ENCODE data around the gene LACTBL1. TPM values are rescaled to one million over a fixed set of nuclear protein-coding genes. Genes with fewer than 3 reads are reported as not detected.

Gene LACTBL1
- total and polyA plus RNA-seq, 2 of the 4 experiments (the other 2 are of a cell fraction), result not detected

DNA sequence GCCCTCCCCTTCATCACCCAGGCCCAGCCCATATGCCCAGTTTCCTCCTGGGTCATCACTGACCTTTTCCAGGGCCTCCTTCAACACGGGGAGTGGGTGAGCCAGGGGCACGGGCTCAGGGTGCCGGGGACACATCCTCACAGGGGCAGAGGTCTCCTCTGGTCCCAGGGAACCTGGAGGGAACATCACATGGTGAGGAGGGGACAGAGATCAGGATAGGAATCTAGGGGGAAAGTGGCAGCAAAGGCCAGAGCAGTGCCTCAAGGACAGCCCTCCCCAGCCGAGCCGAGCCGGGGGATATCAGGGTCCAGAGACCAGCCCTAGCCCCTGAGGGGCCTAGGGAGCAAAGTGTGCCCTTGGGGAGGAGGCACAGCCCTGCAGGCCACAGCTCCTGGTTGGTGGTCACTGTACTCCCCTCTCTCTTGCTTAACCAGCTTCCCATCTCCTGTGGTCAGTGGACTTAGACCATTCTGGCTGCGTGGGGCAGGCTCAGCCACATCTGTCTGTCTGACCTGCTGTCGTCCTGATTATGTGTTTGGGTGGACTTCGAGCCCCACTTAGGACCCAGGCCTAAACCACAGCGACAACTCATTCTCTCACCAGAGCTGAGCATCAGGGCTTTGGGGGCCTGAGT is 9.5 kb downstream of the LACTBL1 start:
- peaks cover 40% of the 10 kb centered on the region for H3K27me3 ChIP-seq (ENCODE audit: control insufficient read depth, insufficient read depth, low read length)
- H3K18ac ChIP-seq (ENCODE audit: low read depth, low read length), result no peak overlapping the region
- DNase-seq, result no peak
- no peak overlapping the region for H3K4ac ChIP-seq (ENCODE audit: low read depth, low read length)
- no TSS peak for BruUV-seq (replicated peaks)
- no peak overlapping the region for H3K56ac ChIP-seq (ENCODE audit: extremely low read depth, insufficient read depth, low read length)
- no peak overlapping the region for H3K27ac ChIP-seq (ENCODE audit: insufficient read depth, low read length)
- dilution Hi-C loops (cut with HindIII; ENCODE audit: low sequenced_read_pairs, unreplicated experiment), result no loop called here
- H3K4me2 ChIP-seq (ENCODE audit: low read depth, low read length), result no peak overlapping the region
- in situ Hi-C loops (cut with MboI; ENCODE audit: low sequenced_read_pairs), result no loop called here
- no peak overlapping the region for H3K4me3 ChIP-seq (ENCODE audit: insufficient read depth, low read depth, low read length)
- CTCF ChIA-PET, result no interaction called here
- H3K9me3 ChIP-seq (ENCODE audit: control insufficient read depth, insufficient read depth, low read length), result peaks cover 8% of the 10 kb centered on the region
- H2BK15ac ChIP-seq (ENCODE audit: low read depth, low read length), result no peak overlapping the region
- no peaks in the 10 kb centered on the region for H3K4me1 ChIP-seq (ENCODE audit: control insufficient read depth, insufficient read depth, low read length)
- no peak overlapping the region for H3K23ac ChIP-seq (ENCODE audit: low read depth, low read length)
- no peak overlapping the region for H2BK5ac ChIP-seq (ENCODE audit: low read depth, low read length, poor library complexity, severe bottlenecking)
- no peak overlapping the region for H4K5ac ChIP-seq (ENCODE audit: low read depth, low read length)
- no peaks in the 10 kb centered on the region for H4K20me1 ChIP-seq (ENCODE audit: insufficient read depth, low read length)
- TF ChIP-seq SMC3 (IDR thresholded peaks at IDR 0.05; ENCODE audit: low read depth, low read length) (no peak), CHD1 (IDR thresholded peaks at IDR 0.05; ENCODE audit: low read depth, low read length) (no peak), MAZ (IDR thresholded peaks at IDR 0.05; ENCODE audit: borderline replicate concordance, low read depth, low read length) (no peak), FOS (IDR thresholded peaks at IDR 0.05; ENCODE audit: low read depth, low read length) (no peak), ELK1 (IDR thresholded peaks at IDR 0.05; ENCODE audit: borderline replicate concordance, low read depth, low read length) (no peak), BHLHE40 (IDR thresholded peaks at IDR 0.05; ENCODE audit: low read depth, low read length) (no peak), NFE2L2 (IDR thresholded peaks at IDR 0.05; ENCODE audit: low read depth, low read length) (no peak), RAD21 (IDR thresholded peaks at IDR 0.05; ENCODE audit: low read length) (no peak)
- TF ChIP-seq, protein P1, sequence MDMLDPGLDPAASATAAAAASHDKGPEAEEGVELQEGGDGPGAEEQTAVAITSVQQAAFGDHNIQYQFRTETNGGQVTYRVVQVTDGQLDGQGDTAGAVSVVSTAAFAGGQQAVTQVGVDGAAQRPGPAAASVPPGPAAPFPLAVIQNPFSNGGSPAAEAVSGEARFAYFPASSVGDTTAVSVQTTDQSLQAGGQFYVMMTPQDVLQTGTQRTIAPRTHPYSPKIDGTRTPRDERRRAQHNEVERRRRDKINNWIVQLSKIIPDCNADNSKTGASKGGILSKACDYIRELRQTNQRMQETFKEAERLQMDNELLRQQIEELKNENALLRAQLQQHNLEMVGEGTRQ (IDR thresholded peaks at IDR 0.05; ENCODE audit: low read depth, low read length), result no peak
- ATAC-seq (ENCODE audit: low read depth), result no peak
- H3K14ac ChIP-seq (replicated peaks; ENCODE audit: low read depth, low read length), result no peak overlapping the region
- H2BK20ac ChIP-seq (ENCODE audit: low read depth, low read length), result no peak overlapping the region
- H2AK9ac ChIP-seq (replicated peaks; ENCODE audit: low read depth, low read length, poor library complexity), result no peak overlapping the region
- WGBS, 2 experiments (ENCODE audit: extremely low coverage in 2 of 2, insufficient read length in 1 of 2), result 67% methylated on average over 3 of the region's 10 CpGs; no CpG with 5 or more reads in 1 of the 2 experiments
- H4K91ac ChIP-seq (ENCODE audit: insufficient read depth, low read depth, low read length), result no peak overlapping the region
- intact Hi-C loops (cut with micrococcal nuclease), result loop anchor here (10.0 kb wide), 1 partner anchor 298 kb away; no protein-coding TSS in a partner anchor
- no peak overlapping the region for H4K8ac ChIP-seq (ENCODE audit: low read depth in 2 of 2, low read length in 2 of 2)
- H3K36me3 ChIP-seq (ENCODE audit: control insufficient read depth, insufficient read depth, low read length), result no peaks in the 10 kb centered on the region
- H3K79me1 ChIP-seq (ENCODE audit: low read depth in 1 of 2, low read length in 2 of 2), result no peaks in the 10 kb centered on the region
- no peaks in the 10 kb centered on the region for H3K9me1 ChIP-seq (ENCODE audit: insufficient read depth, low read length)
- no peak overlapping the region for H2AK5ac ChIP-seq (ENCODE audit: low read depth, low read length)
- no peak overlapping the region for H3K9ac ChIP-seq (ENCODE audit: low read depth, low read length)
- H2AFZ ChIP-seq (replicated peaks; ENCODE audit: low read length, poor library complexity), result no peak overlapping the region
- no peak overlapping the region for H2BK120ac ChIP-seq (ENCODE audit: low read depth, low read length)
- POLR2A ChIA-PET (ENCODE audit: unreplicated experiment), result no interaction called here
